ENCODE measurements around the gene PLXNA2.
A peak's percentile ranks its signal among the peaks of the same experiment; 100 is the strongest.

Gene PLXNA2

DNA sequence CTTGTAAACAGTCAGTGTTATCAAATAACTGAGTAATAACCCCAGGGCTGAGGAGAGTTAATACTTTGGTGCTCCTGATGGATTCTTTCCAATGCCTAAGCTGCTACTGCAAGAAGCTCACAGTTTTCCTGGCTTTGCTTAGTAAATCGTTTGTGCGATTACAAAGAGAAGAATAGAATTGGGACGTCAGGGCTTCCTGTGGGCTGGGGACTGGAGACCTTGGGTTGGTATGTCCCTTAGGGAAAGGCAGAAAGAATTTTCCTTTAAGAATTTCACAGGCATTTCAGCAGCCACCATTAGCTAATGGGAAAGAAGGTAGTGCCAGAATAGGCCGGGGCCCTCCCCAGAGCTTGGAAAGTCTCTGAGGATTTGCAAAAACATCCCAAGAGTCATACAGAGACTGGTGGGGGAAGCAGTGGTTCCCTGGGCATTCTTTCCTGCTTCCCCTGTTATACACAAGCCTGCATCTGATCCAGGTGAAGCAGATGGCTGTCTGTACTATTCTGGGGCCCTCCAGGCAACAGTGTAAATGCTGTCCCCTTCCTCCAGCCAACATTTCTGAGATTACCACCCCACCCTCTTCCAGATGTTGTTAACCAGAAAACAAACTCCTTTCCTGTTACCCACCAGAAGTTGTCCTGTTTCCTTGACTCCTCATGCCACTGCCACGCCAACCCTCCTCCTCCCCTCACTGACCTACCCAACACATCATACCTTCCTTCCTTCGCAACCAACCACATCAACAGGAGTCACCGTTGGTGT, 40.2 kb downstream of the PLXNA2 start:
- DNase-seq: no peak

DNA sequence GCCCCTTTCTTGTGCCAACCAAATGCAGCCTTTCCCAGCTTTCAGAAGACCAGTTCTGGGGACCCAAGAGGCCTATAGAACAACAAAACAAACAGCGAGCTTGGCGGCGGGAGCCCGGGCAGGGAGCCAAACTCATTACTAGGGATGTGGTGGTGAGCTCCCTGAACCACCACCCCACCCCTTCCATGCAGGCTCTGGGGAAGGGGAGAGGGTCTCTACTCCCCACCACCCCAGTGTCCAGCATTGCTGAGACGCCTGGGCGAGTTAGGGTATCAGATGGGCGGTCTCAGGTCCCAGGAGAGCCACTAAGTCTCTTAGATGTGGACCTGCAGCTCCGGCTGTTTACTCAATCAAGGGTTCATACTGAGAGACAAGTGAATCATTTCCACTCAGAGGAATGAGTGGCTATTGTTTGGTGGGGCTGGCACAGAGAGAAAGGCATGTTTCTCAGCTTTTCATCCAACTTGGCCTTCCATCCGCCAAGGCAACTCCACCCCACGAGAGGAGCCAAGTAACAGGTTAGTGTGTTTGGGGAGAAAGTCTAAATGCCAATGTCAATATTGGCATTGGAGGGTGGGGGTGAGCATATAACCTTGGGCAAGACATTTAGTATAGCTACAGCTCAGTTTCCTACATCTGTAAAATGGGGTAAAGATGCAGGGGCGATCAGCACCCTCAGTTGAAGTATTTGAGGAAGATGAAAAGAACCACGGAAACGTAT, 40.9 kb downstream of the PLXNA2 start:
- peak; percentile 91 for DNase-seq

- DNase-seq: peak; percentile 51
Observed at GRCh38 chr1:208202333-208202995, 41.7 kb downstream of the PLXNA2 start.

DNA sequence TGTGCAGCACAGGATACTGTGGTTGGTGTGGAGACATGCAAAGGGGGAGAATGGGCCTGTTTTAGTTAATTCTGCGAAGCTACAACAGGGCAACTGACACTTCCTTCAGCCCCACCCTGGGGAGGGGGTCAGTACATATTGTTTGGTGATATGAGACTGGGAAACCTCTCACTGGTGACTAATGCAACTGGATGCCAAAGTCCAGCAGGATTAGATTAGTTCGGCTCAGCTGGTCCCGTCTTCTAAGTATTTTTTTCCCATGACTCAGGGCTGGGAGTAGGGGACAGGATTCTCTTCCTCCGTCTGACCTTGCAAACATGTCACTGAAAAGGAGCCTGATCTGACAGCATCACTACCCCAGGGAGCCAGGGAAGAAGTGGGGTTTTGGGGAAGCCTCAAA, 43.0 kb downstream of the PLXNA2 start:
- no peak for DNase-seq

DNA sequence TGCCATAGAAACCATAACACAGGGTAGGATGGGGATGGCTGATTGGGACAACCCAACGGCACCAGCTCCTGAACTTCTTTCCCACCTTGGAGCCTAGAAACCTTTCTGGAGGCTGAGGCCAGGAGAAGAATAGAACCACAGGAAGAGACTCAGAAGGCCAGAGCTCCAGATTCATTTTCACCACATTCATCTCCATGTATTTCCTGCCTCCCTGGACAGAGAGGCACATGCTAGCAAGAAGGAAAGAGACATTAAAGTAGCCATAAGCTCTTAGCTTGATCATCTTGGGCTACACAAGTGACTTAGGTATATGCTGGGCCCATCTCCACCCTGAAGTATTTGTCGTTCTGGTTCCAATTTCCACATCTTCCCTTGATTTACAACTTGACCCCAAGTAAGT, 44.1 kb downstream of the PLXNA2 start:
- DNase-seq: no peak

DNA sequence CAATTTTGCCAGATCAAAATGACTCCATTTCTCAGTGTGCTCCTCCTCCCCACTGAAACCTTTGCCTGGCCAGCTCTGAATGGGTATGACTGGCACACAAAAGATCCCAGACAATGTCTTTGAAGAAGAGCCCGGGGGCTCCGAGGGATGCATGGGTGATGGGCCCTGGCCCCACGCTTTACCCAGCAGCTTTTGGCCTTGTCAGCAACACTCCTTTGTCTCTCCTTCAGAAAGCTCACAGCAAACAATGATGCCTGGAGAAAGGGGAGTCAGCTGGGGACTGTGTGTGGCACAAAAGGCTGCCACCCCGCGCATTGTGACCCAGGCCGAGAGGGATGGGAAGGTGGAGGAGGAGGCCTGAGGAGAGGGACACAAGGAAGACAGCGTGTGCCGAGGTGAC, 45.9 kb downstream of the PLXNA2 start:
- DNase-seq: no peak

DNA sequence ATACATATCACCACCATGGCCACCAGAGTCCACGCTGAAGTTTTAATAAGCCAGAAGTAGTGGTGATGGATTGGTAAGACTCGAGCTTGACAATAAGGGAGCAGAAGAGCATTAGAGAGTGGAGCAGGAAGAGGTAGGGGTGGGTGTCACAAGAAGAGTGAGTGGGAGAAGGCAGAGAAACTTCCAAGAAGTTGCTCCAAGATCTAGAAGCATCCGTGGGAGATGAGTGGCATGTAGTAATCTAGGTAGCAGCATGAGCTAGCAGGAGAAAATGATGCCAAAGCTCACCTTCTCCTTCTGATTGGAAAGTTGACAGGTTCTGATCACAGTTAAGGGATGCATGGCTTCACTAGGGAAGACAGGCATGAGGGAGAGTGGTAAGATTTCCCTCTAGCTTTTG, 49.2 kb downstream of the PLXNA2 start:
- no peak for DNase-seq

DNA sequence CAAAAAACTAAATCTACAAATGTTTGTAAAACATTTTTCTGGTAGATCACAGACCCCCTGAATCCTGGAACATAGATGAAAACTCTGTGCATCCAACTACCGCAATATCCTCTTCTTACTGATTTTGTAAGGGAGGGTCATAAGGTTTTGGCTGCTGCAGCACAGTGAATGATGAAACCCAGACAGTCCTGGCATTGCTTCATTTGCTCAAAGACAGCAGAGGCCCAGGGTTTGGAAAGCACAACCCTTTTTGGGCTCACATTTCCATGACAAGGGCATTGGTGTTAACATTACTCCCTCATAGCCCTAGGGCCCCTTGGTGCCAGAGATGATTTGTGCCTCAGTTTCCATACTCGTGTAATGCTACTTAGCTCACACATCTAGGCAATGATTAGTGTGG, 51.2 kb downstream of the PLXNA2 start:
- DNase-seq: no peak

DNA sequence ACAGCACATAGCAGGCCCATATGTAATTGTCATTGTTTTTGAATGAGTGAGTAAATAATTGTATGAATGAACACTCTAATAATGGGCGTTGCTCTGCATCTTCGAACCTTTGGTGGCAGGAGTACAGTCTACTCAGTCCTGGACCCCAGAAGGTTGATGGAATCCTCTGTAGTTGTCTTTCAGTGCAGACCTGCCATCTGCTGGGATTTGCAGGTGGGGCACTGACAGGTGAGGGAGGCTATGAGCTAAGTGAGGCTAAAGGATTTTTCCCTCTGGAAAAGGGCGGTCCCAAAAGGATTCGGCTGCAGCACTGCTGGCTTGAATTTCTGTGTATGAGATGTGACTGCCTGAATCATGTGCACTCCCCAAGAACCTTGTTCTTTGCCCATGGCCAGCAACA, 53.4 kb downstream of the PLXNA2 start:
- DNase-seq: no peak

DNA sequence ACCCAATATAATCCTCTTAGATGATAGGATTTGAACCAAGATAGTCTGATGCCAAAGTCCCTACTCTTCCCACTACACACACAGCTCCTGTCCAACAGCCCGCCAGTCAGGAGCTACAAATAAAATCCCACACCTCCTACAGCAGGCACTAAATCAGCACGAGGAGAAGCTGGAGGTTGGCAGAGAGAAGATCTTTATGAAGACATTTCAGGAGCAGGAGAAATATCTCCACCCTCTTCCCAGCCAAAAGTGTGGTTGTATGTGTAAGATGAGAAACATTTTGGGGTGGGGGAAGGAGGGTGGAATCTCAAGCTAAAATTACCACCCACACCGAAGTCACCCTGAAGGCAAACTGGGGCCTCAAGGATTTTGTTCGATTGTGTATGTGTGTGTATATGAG, 54.5 kb downstream of the PLXNA2 start:
- no peak for DNase-seq

- peak; percentile 7 for DNase-seq
Observed at GRCh38 chr1:208189183-208189582, 55.0 kb downstream of the PLXNA2 start.

DNA sequence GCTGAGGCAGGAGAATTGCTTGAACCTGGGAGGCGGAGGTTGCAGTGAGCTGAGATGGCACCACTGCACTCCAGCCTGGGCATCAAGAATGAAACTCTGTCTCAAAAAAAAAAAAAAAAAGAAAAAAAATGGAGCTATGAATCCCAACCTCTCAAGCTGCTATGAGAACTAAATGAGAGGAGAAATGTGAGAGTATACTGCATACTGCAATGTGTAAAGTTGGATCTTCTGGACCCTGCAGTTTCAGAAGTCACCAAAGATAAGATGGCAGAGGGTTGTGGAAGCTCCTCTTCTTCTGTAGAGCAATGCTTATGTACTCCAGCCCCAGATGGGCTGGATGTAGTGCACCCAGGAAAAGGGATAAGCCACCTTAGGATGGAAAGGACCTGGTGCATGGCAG, 55.6 kb downstream of the PLXNA2 start:
- no peak for DNase-seq

- DNase-seq: no peak
Observed at GRCh38 chr1:208187499-208188041, 56.6 kb downstream of the PLXNA2 start.

- DNase-seq: no peak
Observed at GRCh38 chr1:208185801-208186231, 58.4 kb downstream of the PLXNA2 start.

- no peak for DNase-seq
Observed at GRCh38 chr1:208184966-208185654, 59.1 kb downstream of the PLXNA2 start.

- DNase-seq: no peak
Observed at GRCh38 chr1:208183977-208184911, 59.9 kb downstream of the PLXNA2 start.

- DNase-seq: no peak
Observed at GRCh38 chr1:208182880-208183645, 61.1 kb downstream of the PLXNA2 start.

DNA sequence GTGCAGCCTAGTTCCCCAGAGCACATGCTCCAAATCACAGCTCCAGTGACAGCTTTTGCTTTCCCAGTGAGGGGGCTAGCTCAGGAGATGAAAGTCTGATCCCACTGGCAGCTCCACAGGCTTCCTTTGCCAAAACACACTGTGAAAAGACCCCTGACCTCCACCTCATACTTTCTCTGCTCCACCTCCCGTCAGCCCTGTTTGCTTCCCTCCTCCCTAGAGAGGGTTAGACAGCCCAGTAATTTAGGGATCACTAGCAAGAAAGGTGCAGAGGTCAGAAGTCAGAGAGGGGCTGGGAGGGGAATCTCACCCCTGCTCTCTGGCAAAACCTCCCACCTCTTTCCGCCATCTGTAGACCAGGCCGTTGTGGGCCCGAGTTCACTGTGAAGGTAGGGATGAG, 62.8 kb downstream of the PLXNA2 start:
- no peak for DNase-seq

DNA sequence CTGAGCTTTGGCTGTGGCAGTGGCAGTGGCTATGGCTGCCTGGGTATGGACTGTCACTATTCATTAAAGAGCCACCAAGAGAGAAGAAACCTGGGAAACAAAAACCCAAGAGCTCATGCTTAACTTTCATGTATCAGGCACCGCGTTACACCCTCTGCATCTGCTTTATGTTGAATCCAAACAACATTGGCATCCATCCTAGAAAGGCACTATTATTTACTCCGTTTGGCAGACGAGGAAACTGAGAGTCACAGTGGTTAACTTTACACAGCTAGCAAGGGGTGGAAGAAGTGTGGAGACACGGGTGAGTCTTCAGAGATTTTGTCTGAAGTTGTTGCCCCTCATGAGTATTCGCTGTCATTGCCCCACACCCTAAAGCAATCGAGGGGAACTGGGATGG, 63.8 kb downstream of the PLXNA2 start:
- no peak for DNase-seq

DNA sequence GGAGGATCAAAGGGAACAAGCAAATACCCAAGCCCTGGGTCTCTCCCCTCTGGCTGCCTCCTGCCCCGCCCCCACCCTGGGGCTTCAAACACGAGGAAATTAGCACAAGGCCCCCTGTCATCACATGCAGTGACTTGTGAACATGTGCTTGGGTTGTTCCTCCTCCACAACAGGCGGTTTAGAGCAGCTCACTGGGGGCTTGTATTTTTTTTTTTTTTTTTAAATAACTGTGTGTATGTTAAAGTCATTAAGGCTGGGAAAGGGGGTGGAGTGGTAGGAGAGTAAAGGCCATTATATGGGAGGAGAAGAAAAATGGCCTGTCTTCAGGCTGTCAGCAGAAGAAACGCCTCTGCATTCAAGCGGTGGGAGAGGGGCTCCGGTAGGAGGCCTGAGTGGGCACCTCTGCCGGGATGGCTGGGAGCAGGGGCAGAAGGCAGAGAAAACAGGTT, 64.2 kb downstream of the PLXNA2 start:
- DNase-seq: no peak

- DNase-seq: no peak
Observed at GRCh38 chr1:208179263-208179816, 64.8 kb downstream of the PLXNA2 start.
